T-cell (primary cell): Measurements from ENCODE around the gene CD40LG. TPM values are rescaled to one million over a fixed set of nuclear protein-coding genes. Genes with fewer than 3 reads are reported as not detected.

ENCODE experiments used
- total RNA-seq, 35 experiments: library from RNA in 6 of 35; stranded (reverse) in 6 of 35; fragments of 120-200 nt in 1 of 35; gene quantifications; one replicate each; pipeline versions ENCODE4 v1.2.1 to v1.2.4 and lab custom pipeline; 2013 to 2026

The CD40LG gene
- total RNA-seq, 5 donors from 2014 or later (not counting 1 experiment from before 2014, with no cell fraction given), result 23.8 to 38.4 (median 37.1) TPM

Other genes starting within 250 kb of the CD40LG start
- not detected for gene BRS3, start 160.2 kb upstream of the CD40LG start, total RNA-seq
- gene HTATSF1, start 150.6 kb upstream of the CD40LG start, total RNA-seq, result 10 to 100 TPM; 27.2 to 32.2 (median 28.8) TPM
- not detected for gene VGLL1, start 115.9 kb upstream of the CD40LG start, total RNA-seq
- 10 to 100 TPM; 63.4 to 79.9 (median 72.9) TPM for gene ARHGEF6, start 132.8 kb downstream of the CD40LG start, total RNA-seq
- 100 to 1,000 TPM; 203 to 281 (median 209) TPM for gene RBMX, start 232.6 kb downstream of the CD40LG start, total RNA-seq